HCT116 (cell line): ENCODE results near the gene ZNF473. TPM values are rescaled to one million over a fixed set of nuclear protein-coding genes. Genes with fewer than 3 reads are reported as not detected.

Experiments used
- ATAC-seq: fragments of 200-7000 bp; cut with Tn5 transposase; 2 replicates; pipeline ENCODE4 v1.9.1; 2020; ENCODE audit warnings: mild to moderate bottlenecking, moderate library complexity
- BruUV-seq: library from RNA; stranded (reverse); fragments of 400-500 nt; replicated peaks from 2 replicates; lab custom pipeline; 2021; lab: Mats Ljungman, UMichigan
- CTCF ChIA-PET: fragments of 300-600 bp; sonication (Branson Sonifier 250); formaldehyde crosslinking; loops from one replicate; lab custom pipeline; 2021; ENCODE audit warnings: antibody characterized with exemption; lab: Charles Lee
- POLR2A ChIA-PET: fragments of 300-600, 350-600 bp; sonication (Branson Sonifier 250); formaldehyde crosslinking; loops from one replicate; lab custom pipeline; 2021; ENCODE audit warnings: antibody characterized with exemption; lab: Charles Lee
- RAD21 ChIA-PET, 2 experiments: fragments of 300-600 bp; sonication (Branson Sonifier 250); formaldehyde crosslinking; loops; one replicate each; lab custom pipeline; 2023; ENCODE audit warnings: low total read pairs in 2 of 2; ENCODE audit not compliant: uncharacterized antibody in 2 of 2, unreplicated experiment in 2 of 2, low non-redundant PET in 1 of 2; lab: Charles Lee
- DNase-seq: peaks from one replicate; pipeline ENCODE4 v3.0.0-alpha.2; 2010; ENCODE audit warnings: low read depth, low spot score
- H2AFZ ChIP-seq: fragments of 200-600 bp; shearing (Covaris generic), sonication (generic); 2 replicates; pipeline ENCODE4 v1.6.1; 2017; ENCODE audit warnings: low read depth, mixed run types, mixed read lengths, antibody characterized with exemption, low read length; ENCODE audit not compliant: poor library complexity, severe bottlenecking
- H3K27ac ChIP-seq: 2 replicates; pipeline ENCODE4 v1.5.1; 2012; ENCODE audit warnings: low read depth, low read length
- H3K27me3 ChIP-seq: fragments of 200-600 bp; sonication (generic); 2 replicates; pipeline ENCODE4 v1.6.1; 2016; ENCODE audit warnings: mixed run types, low read length, mixed read lengths; ENCODE audit not compliant: insufficient read depth
- H3K36me3 ChIP-seq, 2 experiments: fragments of 200-500 bp in 1 of 2; fragments of 200-600 bp in 1 of 2; sonication (Bioruptor generic) in 1 of 2; sonication (generic) in 1 of 2; 2 replicates each; pipeline versions ENCODE4 v1.5.1 to v1.6.1; 2014 to 2016; ENCODE audit warnings: low read length in 2 of 2, inconsistent platforms in 1 of 2, mixed read lengths in 1 of 2, mixed run types in 1 of 2; ENCODE audit not compliant: insufficient read depth in 2 of 2, control insufficient read depth in 1 of 2
- H3K4me1 ChIP-seq, 2 experiments: fragments of 200-600 bp in 1 of 2; sonication (generic) in 1 of 2; 2 replicates each; pipeline versions ENCODE4 v1.5.1 to v1.6.1; 2012 to 2017; ENCODE audit warnings: low read length in 2 of 2, inconsistent platforms in 1 of 2, mild to moderate bottlenecking in 1 of 2, mixed read lengths in 1 of 2, mixed run types in 1 of 2, moderate library complexity in 1 of 2; ENCODE audit not compliant: insufficient read depth in 2 of 2, control insufficient read depth in 1 of 2
- H3K4me2 ChIP-seq: fragments of 200-600 bp; sonication (generic); 2 replicates; pipeline ENCODE4 v1.6.1; 2017; ENCODE audit warnings: mixed run types, low read length, mixed read lengths
- H3K4me3 ChIP-seq, 2 experiments: fragments of 200-600 bp in 1 of 2; sonication (generic) in 1 of 2; replicated peaks in 1 of 2; 2 replicates each; pipeline ENCODE4 v1.5.1; 2011 to 2016; ENCODE audit warnings: low read length in 2 of 2, control low read depth in 1 of 2, low read depth in 1 of 2, mild to moderate bottlenecking in 1 of 2, mixed read lengths in 1 of 2, mixed run types in 1 of 2
- H3K79me2 ChIP-seq: fragments of 200-600 bp; sonication (generic); 2 replicates; pipeline ENCODE4 v1.6.1; 2017; ENCODE audit warnings: mild to moderate bottlenecking, mixed run types, low read length, moderate library complexity, mixed read lengths; ENCODE audit not compliant: insufficient read depth
- H3K9ac ChIP-seq: fragments of 200-600 bp; sonication (generic); 2 replicates; pipeline ENCODE4 v1.6.1; 2016; ENCODE audit warnings: low read length, mixed read lengths
- H3K9me2 ChIP-seq: fragments of 200-600 bp; sonication (generic), shearing (Covaris generic); 2 replicates; pipeline ENCODE4 v1.6.1; 2017; ENCODE audit warnings: mixed run types, mild to moderate bottlenecking, moderate library complexity; ENCODE audit not compliant: insufficient read depth
- H3K9me3 ChIP-seq, 2 experiments: fragments of 200-500 bp in 1 of 2; fragments of 200-600 bp in 1 of 2; sonication (Bioruptor generic) in 1 of 2; sonication (generic) in 1 of 2; 2 replicates each; pipeline ENCODE4 v1.6.1; 2014 to 2017; ENCODE audit warnings: low read length in 2 of 2, mixed read lengths in 2 of 2, inconsistent platforms in 1 of 2, low read depth in 1 of 2, mild to moderate bottlenecking in 1 of 2, mixed run types in 1 of 2, moderate library complexity in 1 of 2; ENCODE audit not compliant: control insufficient read depth in 1 of 2, insufficient read depth in 1 of 2
- H4K20me1 ChIP-seq: fragments of 200-600 bp; sonication (generic), shearing (Covaris generic); 2 replicates; pipeline ENCODE4 v1.6.1; 2017; ENCODE audit warnings: mixed run types, mild to moderate bottlenecking, moderate library complexity; ENCODE audit not compliant: insufficient read depth
- ATF3 ChIP-seq: IDR thresholded peaks from 2 replicates; pipeline ENCODE4 v1.6.1; 2012
- CBX3 ChIP-seq: IDR thresholded peaks from 2 replicates; pipeline ENCODE4 v1.6.1; 2012; ENCODE audit warnings: low read depth
- EZH2 ChIP-seq: fragments of 200-600 bp; sonication (generic); IDR thresholded peaks from 2 replicates; pipeline ENCODE4 v1.6.1; 2017; ENCODE audit warnings: antibody characterized with exemption, mixed run types
- MAX ChIP-seq: IDR thresholded peaks from 2 replicates; pipeline ENCODE4 v1.6.1; 2012
- POLR2A ChIP-seq: IDR thresholded peaks from 2 replicates; pipeline ENCODE4 v1.7.0; 2011; ENCODE audit warnings: borderline replicate concordance; ENCODE audit not compliant: insufficient read depth, insufficient read length; ENCODE audit errors: extremely low read depth
- RAD21 ChIP-seq: IDR thresholded peaks from 2 replicates; pipeline ENCODE4 v1.6.1; 2012; ENCODE audit warnings: low read depth, mild to moderate bottlenecking
- ZBTB33 ChIP-seq: IDR thresholded peaks from 2 replicates; pipeline ENCODE4 v1.6.1; 2011; ENCODE audit warnings: mild to moderate bottlenecking, low read length, moderate library complexity; ENCODE audit not compliant: insufficient replicate concordance; ENCODE audit errors: extremely low read depth
- intact Hi-C: fragments of 100-400 bp; cut with micrococcal nuclease; formaldehyde crosslinking; loops from 2 replicates; pipeline ENCODE4 v1.10.0; 2022
- total RNA-seq: library from RNA; stranded (reverse); gene quantifications from one replicate; pipeline ENCODE4 v1.2.1, GENCODE V29; 2021; ENCODE audit not compliant: unreplicated experiment

The ZNF473 gene
- total RNA-seq, 1 experiment from 2014 or later = 19.8 TPM

DNA sequence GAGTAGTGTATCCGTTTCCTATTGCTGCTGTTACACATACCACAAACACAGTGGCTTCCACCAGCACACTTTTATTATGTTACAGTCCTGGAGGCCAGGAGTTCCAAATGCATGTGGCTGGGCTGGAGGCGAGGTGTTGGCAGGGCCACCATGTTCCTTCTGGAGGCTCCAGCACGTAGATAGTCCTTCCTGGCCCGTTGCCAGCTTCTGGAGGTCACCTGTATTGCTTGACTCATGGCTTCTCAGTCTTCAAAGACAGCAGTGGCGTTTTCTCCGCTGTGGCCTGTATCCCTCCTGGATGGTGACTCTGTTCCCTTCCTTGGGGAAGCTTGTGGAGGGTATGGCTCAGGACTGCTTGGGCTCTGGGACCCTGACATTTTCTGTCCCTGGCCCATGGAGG lies 15.2 kb downstream of the ZNF473 start:
- Histone ChIP-seq H3K27me3 (no peaks in the 10 kb centered on the region), H4K20me1 (0 out of 2 replicates have a peak, but pooled peaks cover 4% of the 10 kb centered on the region), H3K36me3 (peaks cover 60 to 84% of the 10 kb centered on the region in 2 experiments), H3K9ac (no peak overlapping the region), H3K79me2 (peaks cover 15% of the 10 kb centered on the region; the same call in 1 of the 2 replicates), H3K4me2 (no peak overlapping the region), H3K9me3 (peaks cover 24 to 27% of the 10 kb centered on the region in 2 experiments; a peak in 3 of 4 replicates), H3K4me3 (no peak overlapping the region), H3K27ac (no peak overlapping the region), H3K4me1 (no peaks in the 10 kb centered on the region), H3K9me2 (no peaks in the 10 kb centered on the region), H2AFZ (no peak overlapping the region)
- ChIA-PET POLR2A (no interaction called here), RAD21 (no interaction called here), CTCF (no interaction called here)
- no TSS peak for BruUV-seq
- no peak for DNase-seq
- ATAC-seq = no peak
- intact Hi-C loops = no loop called here
- TF ChIP-seq POLR2A = no peak
- no peak for TF ChIP-seq RAD21
- TF ChIP-seq EZH2 = no peak
- TF ChIP-seq ZBTB33 = no peak
- TF ChIP-seq MAX = no peak
- no peak for TF ChIP-seq ATF3
- no peak for TF ChIP-seq CBX3
